T-helper 2 cell treated with Interferon-gamma antibody and Interleukin-4, amounts not matched to agents 5 μg/mL and 100 μg/mL, for 36 hours (primary cell): ENCODE measurements around the gene ACACA.
A peak's percentile ranks its signal among the peaks of the same experiment; 100 is the strongest.

Source experiments
- DNase-seq: peaks from one replicate; pipeline ENCODE4 v3.0.0; 2021; ENCODE audit warnings: low spot score
- H3K27ac Mint-ChIP-seq: one replicate; pipeline ENCODE4 v1.8.0; 2021; ENCODE audit warnings: mild to moderate bottlenecking, mixed read lengths
- H3K27me3 Mint-ChIP-seq: one replicate; pipeline ENCODE4 v1.8.0; 2021; ENCODE audit warnings: low read depth, mixed read lengths
- H3K36me3 Mint-ChIP-seq: one replicate; pipeline ENCODE4 v1.8.0; 2021; ENCODE audit warnings: low read depth, mixed read lengths
- H3K4me1 Mint-ChIP-seq: one replicate; pipeline ENCODE4 v1.8.0; 2021; ENCODE audit warnings: low read depth, mixed read lengths
- H3K4me3 Mint-ChIP-seq: one replicate; pipeline ENCODE4 v1.8.0; 2022; ENCODE audit warnings: mild to moderate bottlenecking, moderate library complexity, mixed read lengths
- H3K9me3 Mint-ChIP-seq: one replicate; pipeline ENCODE4 v1.8.0; 2021; ENCODE audit warnings: mixed read lengths

Gene ACACA

DNA sequence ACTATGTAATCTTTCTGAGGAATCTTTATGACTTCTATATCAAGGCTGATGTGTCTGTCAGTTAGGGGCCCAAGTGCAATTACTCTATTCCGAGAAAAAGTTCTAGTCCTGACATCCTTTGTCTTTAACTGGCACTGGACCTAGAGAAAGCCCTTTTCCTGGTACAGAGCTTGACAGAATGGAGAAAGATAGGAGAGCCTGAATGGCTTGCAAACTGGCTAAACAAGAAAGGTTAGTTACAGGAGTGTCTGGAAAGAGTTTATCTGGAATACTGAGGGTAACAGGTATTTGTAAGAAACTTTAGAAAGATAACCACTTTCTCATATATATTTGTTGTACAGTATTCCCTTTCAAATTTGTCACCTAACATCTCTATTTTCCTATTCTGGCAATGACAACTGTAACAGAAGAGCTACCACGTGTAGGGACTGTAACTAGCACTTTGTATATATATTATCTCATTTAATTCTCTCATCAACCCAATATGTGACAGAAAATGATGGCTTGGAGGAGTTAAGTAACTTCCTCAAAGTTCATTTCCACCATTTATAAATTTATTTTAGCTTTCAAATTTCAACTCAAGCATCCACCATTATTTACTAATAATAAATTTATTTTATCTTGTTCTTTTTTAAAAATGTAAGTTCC lies 128.3 kb downstream of the ACACA start:
- Mint-ChIP-seq H3K9me3 (no peaks in the 10 kb centered on the region), H3K4me3 (no peak overlapping the region), H3K27ac (no peak overlapping the region), H3K36me3 (peaks cover 44% of the 10 kb centered on the region), H3K4me1 (peaks cover 16% of the 10 kb centered on the region), H3K27me3 (no peaks in the 10 kb centered on the region)
- no peak for DNase-seq

DNA sequence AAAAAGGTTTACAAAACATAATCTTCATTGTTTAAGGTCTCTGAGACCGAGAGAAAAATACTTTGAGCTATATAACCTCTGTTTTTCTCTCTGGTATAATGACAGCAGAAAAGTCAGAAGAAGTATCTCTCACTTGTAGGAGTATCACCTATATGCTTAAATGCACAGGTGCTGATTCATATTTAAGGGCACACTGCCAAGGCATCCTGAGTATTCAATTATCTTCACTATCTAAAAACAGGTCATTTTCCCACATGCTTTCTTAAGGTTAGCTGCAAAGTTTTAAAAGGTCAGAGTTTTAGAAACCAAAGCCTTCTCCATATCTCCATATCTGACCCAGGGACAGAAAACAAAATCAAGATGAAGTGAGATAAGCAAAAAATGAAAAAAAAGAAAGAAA lies 130.2 kb downstream of the ACACA start:
- Mint-ChIP-seq H3K27ac (peak overlapping the region; percentile 69), H3K4me3 (no peak overlapping the region), H3K36me3 (peaks cover 27% of the 10 kb centered on the region), H3K4me1 (peaks cover 16% of the 10 kb centered on the region), H3K9me3 (no peaks in the 10 kb centered on the region), H3K27me3 (no peaks in the 10 kb centered on the region)
- DNase-seq, result no peak

- no peak overlapping the region for H3K27ac Mint-ChIP-seq
- no peak for DNase-seq
- H3K4me1 Mint-ChIP-seq, result peaks cover 16% of the 10 kb centered on the region
- no peak overlapping the region for H3K4me3 Mint-ChIP-seq
- H3K9me3 Mint-ChIP-seq, result no peaks in the 10 kb centered on the region
- H3K36me3 Mint-ChIP-seq, result peaks cover 35% of the 10 kb centered on the region
- H3K27me3 Mint-ChIP-seq, result no peaks in the 10 kb centered on the region
Measured at GRCh38 chr17:37274461-37274860, 132.2 kb downstream of the ACACA start.

- H3K4me3 Mint-ChIP-seq, result no peak overlapping the region
- H3K4me1 Mint-ChIP-seq, result peaks cover 16% of the 10 kb centered on the region
- no peaks in the 10 kb centered on the region for H3K9me3 Mint-ChIP-seq
- H3K27me3 Mint-ChIP-seq, result no peaks in the 10 kb centered on the region
- DNase-seq, result no peak
- H3K27ac Mint-ChIP-seq, result no peak overlapping the region
- H3K36me3 Mint-ChIP-seq, result peaks cover 40% of the 10 kb centered on the region
Measured at GRCh38 chr17:37273409-37274051, 133.1 kb downstream of the ACACA start.

DNA sequence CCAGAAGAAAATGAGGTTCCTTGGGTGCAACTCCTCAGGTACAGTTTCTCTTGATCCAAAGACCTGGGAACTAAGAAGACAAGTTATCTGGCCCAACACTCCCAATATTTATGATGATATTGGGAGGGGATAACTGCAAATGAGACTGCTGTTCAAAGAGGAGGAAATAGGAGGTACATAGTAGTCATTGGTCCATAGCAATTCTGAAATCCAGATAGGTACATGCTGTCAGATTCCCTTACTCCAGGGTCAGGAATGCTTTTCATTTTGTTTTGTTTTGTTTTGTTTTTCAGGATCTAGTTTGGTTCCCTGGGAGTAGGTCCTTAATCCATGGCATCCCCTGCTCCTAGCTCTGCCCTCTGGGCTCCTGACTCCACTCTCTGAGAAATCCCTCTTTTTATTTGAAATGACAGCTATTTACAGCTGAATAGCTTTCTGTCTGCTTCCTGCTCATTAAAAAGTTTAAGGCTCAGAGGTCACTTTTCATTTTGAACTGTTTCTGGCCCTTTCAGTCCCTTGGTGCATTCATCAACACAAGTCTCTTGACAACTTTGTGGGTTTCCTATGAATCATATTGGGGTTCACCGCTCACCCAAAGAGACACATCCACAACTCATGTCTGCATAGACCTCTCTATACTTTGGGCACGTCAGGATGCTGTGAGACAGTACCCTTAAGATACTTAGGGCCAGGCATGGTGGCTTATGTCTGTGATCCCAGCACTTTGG lies 141.0 kb downstream of the ACACA start:
- H3K4me1 Mint-ChIP-seq, result peaks cover 12% of the 10 kb centered on the region
- peaks cover 65% of the 10 kb centered on the region for H3K36me3 Mint-ChIP-seq
- H3K9me3 Mint-ChIP-seq, result peaks cover 27% of the 10 kb centered on the region
- no peaks in the 10 kb centered on the region for H3K27me3 Mint-ChIP-seq
- H3K27ac Mint-ChIP-seq, result no peak overlapping the region
- DNase-seq, result no peak
- no peak overlapping the region for H3K4me3 Mint-ChIP-seq

DNA sequence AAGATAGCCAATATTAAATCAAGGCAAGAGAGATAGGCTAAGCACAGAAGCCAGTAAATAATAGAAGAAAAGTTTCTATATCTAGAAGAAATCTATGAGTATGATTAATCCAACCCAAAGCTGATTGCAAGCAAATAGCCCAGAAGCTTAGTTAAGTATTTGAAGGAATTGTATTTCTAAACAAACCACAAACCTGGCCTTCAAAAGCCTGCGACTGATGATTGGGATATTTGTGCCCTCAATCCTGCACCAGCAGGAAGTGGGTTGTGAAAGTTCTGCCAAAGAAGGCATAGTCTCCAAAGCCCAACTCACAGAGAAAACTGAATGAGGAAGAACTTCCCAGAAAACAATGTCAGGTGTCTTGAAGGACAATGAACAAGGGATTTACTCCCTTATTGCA lies 145.3 kb downstream of the ACACA start:
- peaks cover 12% of the 10 kb centered on the region for H3K4me1 Mint-ChIP-seq
- no peak for DNase-seq
- peaks cover 14% of the 10 kb centered on the region for H3K9me3 Mint-ChIP-seq
- H3K36me3 Mint-ChIP-seq, result peaks cover 36% of the 10 kb centered on the region
- H3K4me3 Mint-ChIP-seq, result no peak overlapping the region
- no peaks in the 10 kb centered on the region for H3K27me3 Mint-ChIP-seq
- H3K27ac Mint-ChIP-seq, result no peak overlapping the region

- peaks cover 2% of the 10 kb centered on the region for H3K4me1 Mint-ChIP-seq
Measured at GRCh38 chr17:37259030-37259735, 147.5 kb downstream of the ACACA start.

GRCh38 chr17:37256627-37257026 lies 150.0 kb downstream of the ACACA start:
- Mint-ChIP-seq H3K4me3 (no peak overlapping the region), H3K4me1 (no peaks in the 10 kb centered on the region), H3K36me3 (peaks cover 13% of the 10 kb centered on the region), H3K27me3 (no peaks in the 10 kb centered on the region), H3K27ac (no peak overlapping the region), H3K9me3 (no peaks in the 10 kb centered on the region)
- DNase-seq, result no peak

More at GRCh38 chr17:37259030-37259735, 147.5 kb downstream of the ACACA start:
- no peaks in the 10 kb centered on the region for H3K9me3 Mint-ChIP-seq
- no peak for DNase-seq
- H3K27ac Mint-ChIP-seq, result no peak overlapping the region
- no peaks in the 10 kb centered on the region for H3K27me3 Mint-ChIP-seq
- no peak overlapping the region for H3K4me3 Mint-ChIP-seq
- H3K36me3 Mint-ChIP-seq, result peaks cover 17% of the 10 kb centered on the region

DNA sequence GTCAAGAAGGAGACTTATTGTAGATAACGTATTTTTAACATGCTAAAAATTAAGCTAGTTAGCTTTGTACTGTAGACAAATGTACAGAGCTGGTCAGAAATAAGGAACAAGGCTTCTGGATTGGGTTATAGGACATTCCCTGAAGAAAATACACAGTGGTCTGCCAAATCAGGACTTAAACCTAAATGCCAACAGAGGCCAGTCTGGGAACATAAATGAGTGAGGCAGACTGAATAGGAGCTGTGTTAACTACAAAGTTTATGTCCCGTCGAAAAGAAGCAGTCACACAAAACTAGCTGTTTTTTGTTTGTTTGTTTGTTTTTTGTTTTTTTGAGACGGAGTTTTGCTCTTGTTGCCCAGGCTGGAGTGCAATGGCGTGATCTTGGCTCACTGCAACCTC lies 151.2 kb downstream of the ACACA start:
- Mint-ChIP-seq H3K4me3 (no peak overlapping the region), H3K27ac (no peak overlapping the region), H3K4me1 (no peaks in the 10 kb centered on the region), H3K9me3 (no peaks in the 10 kb centered on the region), H3K27me3 (no peaks in the 10 kb centered on the region), H3K36me3 (peaks cover 13% of the 10 kb centered on the region)
- DNase-seq, result no peak

DNA sequence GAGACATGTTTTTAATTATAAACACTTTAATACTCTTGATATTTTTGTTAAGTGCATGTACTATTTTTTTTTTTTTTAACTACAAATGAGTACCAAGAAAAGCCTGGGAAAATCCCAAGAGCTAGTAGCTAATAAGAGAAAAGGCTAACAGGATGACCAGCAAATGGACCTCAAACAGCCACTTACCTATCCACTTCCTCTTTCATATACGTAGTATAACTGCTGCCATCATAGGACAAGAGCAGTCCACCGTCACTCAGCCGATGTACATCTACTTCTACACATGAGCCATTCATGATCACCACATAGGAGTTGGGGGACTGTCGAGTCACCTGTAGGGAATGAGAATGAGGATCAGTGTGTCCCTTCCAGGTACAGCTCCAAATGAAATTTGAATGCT lies 158.8 kb downstream of the ACACA start:
- Mint-ChIP-seq H3K27me3 (no peaks in the 10 kb centered on the region), H3K4me3 (no peak overlapping the region), H3K27ac (no peak overlapping the region), H3K36me3 (peaks cover 33% of the 10 kb centered on the region), H3K4me1 (no peaks in the 10 kb centered on the region), H3K9me3 (no peaks in the 10 kb centered on the region)
- DNase-seq, result no peak

DNA sequence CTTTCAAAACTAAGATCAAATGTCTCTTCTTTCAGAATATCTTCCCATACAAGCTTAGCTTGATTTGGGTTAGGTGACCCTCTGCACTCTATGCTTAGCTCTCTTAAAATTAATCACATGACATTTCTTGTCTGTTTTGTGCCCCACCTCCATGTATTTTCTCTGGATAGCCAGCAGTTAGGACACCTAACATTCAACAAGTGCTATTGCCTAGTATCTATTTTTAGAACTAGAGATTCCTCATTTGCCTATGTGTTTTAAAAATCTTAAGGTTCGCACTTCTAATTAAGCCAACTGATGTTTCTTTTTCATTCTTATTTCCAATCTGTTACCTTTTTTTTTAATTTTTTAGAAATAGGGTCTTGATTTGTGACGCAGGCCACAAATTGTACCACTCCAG lies 160.6 kb downstream of the ACACA start:
- DNase-seq, result no peak
- no peak overlapping the region for H3K27ac Mint-ChIP-seq
- no peaks in the 10 kb centered on the region for H3K27me3 Mint-ChIP-seq
- no peak overlapping the region for H3K4me3 Mint-ChIP-seq
- no peaks in the 10 kb centered on the region for H3K9me3 Mint-ChIP-seq
- H3K4me1 Mint-ChIP-seq, result no peaks in the 10 kb centered on the region
- peaks cover 36% of the 10 kb centered on the region for H3K36me3 Mint-ChIP-seq

DNA sequence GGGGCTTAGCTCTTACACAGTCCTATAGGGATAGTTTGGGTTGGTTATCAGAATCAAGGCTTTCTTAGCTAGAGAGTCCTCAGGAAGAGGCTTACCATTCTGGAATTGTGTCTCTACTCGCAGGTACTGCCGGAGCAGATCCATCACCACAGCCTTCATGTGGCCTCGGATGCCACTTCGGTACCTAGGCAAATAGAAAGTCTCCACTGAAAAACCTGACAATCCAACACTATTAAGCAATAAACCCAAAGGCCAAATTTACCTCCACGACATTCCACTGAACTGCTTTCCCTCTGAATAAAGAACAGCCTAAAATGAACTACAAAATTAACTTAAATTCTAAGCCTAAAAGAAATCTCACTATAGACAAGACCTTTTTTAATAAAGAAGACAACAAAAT lies 166.3 kb downstream of the ACACA start:
- Mint-ChIP-seq H3K4me1 (peaks cover 2% of the 10 kb centered on the region), H3K4me3 (no peak overlapping the region), H3K27me3 (no peaks in the 10 kb centered on the region), H3K27ac (no peak overlapping the region), H3K9me3 (no peaks in the 10 kb centered on the region), H3K36me3 (peaks cover 26% of the 10 kb centered on the region)
- DNase-seq, result no peak

- no peak for DNase-seq
- Mint-ChIP-seq H3K27me3 (no peaks in the 10 kb centered on the region), H3K36me3 (peaks cover 26% of the 10 kb centered on the region), H3K9me3 (no peaks in the 10 kb centered on the region), H3K4me3 (no peak overlapping the region), H3K4me1 (peaks cover 2% of the 10 kb centered on the region), H3K27ac (no peak overlapping the region)
Measured at GRCh38 chr17:37239690-37240334, 166.8 kb downstream of the ACACA start.
